ENCODE data around the gene SMCHD1.
"Not testable (repeated sequence)": the region's sequence is repeated elsewhere in the genome, so short reads cannot be mapped to it uniquely, and the experiment has no call there.

SMCHD1 gene

GRCh38 chr18:2657788-2658458 is 2.4 kb downstream of the SMCHD1 start:
- DNase-seq = peak; percentile 74

- DNase-seq = not testable (repeated sequence)
Observed at GRCh38 chr18:2660849-2661248, 5.3 kb downstream of the SMCHD1 start.

GRCh38 chr18:2662288-2662687 is 6.8 kb downstream of the SMCHD1 start:
- DNase-seq = not testable (repeated sequence)

GRCh38 chr18:2662990-2663389 is 7.5 kb downstream of the SMCHD1 start:
- no peak for DNase-seq

- no peak for DNase-seq
Observed at GRCh38 chr18:2672410-2672809, 16.9 kb downstream of the SMCHD1 start.

- no peak for DNase-seq
Observed at GRCh38 chr18:2672872-2673271, 17.3 kb downstream of the SMCHD1 start.

- not testable (repeated sequence) for DNase-seq
Observed at GRCh38 chr18:2678933-2679332, 23.4 kb downstream of the SMCHD1 start.

- DNase-seq = peak; percentile 24
Observed at GRCh38 chr18:2680216-2680792, 24.8 kb downstream of the SMCHD1 start.

- no peak for DNase-seq
Observed at GRCh38 chr18:2681993-2682603, 26.6 kb downstream of the SMCHD1 start.

GRCh38 chr18:2683055-2683454 is 27.5 kb downstream of the SMCHD1 start:
- DNase-seq = peak; percentile 31

- no peak for DNase-seq
Observed at GRCh38 chr18:2686349-2686968, 30.9 kb downstream of the SMCHD1 start.

GRCh38 chr18:2687390-2688001 is 32.0 kb downstream of the SMCHD1 start:
- no peak for DNase-seq

- DNase-seq = no peak
Observed at GRCh38 chr18:2692508-2692907, 37.0 kb downstream of the SMCHD1 start.

- DNase-seq = no peak
Observed at GRCh38 chr18:2697184-2697583, 41.7 kb downstream of the SMCHD1 start.

GRCh38 chr18:2699001-2699400 is 43.5 kb downstream of the SMCHD1 start:
- DNase-seq = no peak

GRCh38 chr18:2704541-2704940 is 49.0 kb downstream of the SMCHD1 start:
- DNase-seq = no peak

- DNase-seq = no peak
Observed at GRCh38 chr18:2706903-2707302, 51.4 kb downstream of the SMCHD1 start.

- DNase-seq = no peak
Observed at GRCh38 chr18:2707551-2708168, 52.1 kb downstream of the SMCHD1 start.

- DNase-seq = no peak
Observed at GRCh38 chr18:2709316-2709715, 53.8 kb downstream of the SMCHD1 start.

GRCh38 chr18:2714140-2714539 is 58.6 kb downstream of the SMCHD1 start:
- no peak for DNase-seq

- no peak for DNase-seq
Observed at GRCh38 chr18:2715990-2716389, 60.5 kb downstream of the SMCHD1 start.

GRCh38 chr18:2716394-2717326 is 61.1 kb downstream of the SMCHD1 start:
- DNase-seq = no peak

Measured in CD4-positive, alpha-beta T cell treated with Interleukin-4 for 4 hours (primary cell).